NB4 (cell line): Measurements from ENCODE around the gene DRC1.

Experiments used
- MYC ChIP-seq: IDR thresholded peaks from 2 replicates; pipeline ENCODE4 v1.6.1; 2011; ENCODE audit warnings: low read depth, low read length
- TF ChIP-seq, protein P1 (sequence below): IDR thresholded peaks from one replicate; pipeline ENCODE4 v1.5.1; 2012; ENCODE audit warnings: low read depth, low read length
- TF ChIP-seq, protein P2 (sequence below): IDR thresholded peaks from 2 replicates; pipeline ENCODE4 v1.6.1; 2011; ENCODE audit warnings: low read depth, low read length

DNA sequence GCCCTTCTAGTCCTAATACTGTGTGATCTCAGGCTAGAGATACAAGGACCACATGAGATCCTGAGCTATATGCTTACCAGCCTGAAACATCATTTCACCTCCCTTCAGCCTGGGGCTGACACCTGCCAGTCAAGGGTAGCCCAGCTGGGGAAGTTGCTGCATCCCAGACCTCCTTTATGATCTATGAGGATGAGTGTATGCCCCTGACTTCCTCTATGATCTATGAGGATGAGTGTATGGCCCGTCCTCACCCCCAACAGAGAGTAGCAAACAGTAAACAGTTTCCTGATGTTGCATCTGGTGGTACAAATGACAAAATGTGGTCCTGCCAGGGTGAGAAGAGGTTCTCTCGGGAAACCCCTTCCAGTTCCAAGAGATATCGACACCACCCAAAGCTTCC, 85.1 kb downstream of the DRC1 start:
- TF ChIP-seq, protein P1, sequence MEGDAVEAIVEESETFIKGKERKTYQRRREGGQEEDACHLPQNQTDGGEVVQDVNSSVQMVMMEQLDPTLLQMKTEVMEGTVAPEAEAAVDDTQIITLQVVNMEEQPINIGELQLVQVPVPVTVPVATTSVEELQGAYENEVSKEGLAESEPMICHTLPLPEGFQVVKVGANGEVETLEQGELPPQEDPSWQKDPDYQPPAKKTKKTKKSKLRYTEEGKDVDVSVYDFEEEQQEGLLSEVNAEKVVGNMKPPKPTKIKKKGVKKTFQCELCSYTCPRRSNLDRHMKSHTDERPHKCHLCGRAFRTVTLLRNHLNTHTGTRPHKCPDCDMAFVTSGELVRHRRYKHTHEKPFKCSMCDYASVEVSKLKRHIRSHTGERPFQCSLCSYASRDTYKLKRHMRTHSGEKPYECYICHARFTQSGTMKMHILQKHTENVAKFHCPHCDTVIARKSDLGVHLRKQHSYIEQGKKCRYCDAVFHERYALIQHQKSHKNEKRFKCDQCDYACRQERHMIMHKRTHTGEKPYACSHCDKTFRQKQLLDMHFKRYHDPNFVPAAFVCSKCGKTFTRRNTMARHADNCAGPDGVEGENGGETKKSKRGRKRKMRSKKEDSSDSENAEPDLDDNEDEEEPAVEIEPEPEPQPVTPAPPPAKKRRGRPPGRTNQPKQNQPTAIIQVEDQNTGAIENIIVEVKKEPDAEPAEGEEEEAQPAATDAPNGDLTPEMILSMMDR: no peak
- TF ChIP-seq, protein P2, sequence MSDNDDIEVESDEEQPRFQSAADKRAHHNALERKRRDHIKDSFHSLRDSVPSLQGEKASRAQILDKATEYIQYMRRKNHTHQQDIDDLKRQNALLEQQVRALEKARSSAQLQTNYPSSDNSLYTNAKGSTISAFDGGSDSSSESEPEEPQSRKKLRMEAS: no peak
- TF ChIP-seq MYC: no peak
